ENCODE data around the gene APOL6. TPM values are rescaled to one million over a fixed set of nuclear protein-coding genes. Genes with fewer than 3 reads are reported as not detected.

Gene APOL6, protein sequence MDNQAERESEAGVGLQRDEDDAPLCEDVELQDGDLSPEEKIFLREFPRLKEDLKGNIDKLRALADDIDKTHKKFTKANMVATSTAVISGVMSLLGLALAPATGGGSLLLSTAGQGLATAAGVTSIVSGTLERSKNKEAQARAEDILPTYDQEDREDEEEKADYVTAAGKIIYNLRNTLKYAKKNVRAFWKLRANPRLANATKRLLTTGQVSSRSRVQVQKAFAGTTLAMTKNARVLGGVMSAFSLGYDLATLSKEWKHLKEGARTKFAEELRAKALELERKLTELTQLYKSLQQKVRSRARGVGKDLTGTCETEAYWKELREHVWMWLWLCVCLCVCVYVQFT
- 1 to 10 TPM; 6.0 to 7.9 TPM for total RNA-seq

DNA sequence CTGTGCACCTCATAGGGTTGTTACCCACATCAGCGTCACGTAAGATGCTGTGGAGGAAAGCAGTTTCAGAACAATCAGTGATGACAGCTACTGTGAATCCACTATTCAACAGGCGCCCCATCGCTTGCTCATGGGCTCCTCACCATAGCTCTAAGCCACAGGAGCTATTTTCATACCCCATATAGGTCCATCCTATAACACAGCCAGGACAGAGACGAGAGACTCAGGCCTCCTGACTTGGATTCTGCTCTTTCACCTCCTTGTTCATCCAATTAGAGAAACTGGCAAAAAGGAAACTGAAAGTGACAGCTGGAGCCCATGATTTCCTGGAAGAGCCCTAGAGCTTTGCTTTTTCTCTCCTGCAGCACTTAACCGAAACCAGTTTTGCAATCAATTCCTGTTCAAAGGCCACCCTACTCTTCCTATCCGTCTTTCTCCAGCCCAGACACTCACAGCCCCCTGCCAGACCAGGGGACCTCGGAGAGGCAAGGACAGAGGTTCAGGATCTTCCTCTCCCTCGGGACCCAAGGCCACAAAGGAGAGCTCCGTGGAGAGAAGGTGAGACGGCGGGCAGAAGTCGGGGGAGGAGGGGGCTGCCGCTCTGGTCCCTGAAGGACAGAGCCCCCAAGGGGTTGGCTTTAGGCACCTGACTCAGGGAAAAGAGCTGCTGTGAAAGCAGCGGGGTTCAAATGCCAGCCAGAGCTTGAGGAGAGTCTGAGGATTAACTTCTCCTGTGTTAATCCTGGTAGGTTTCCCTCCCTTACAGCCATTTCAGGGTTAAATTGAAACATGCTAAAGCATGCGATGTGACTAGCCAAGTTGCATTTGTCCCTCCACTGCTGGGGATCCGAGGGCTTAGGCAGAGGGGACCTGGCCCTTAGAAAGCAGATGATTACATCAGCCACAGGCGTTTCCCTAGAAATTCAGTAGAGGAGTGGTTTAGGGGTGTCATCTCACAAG lies at the start of gene APOL6:
Gene APOL6, plus strand, starts transcription at position 381 of the 960 bp plus-strand sequence. CDS start 7,980 bp downstream, outside the sequence.
- Histone ChIP-seq H3K4me1 (peaks cover 13% of the 10 kb centered on the region), H3K4me3 (peak within 1 kb of the TSS; percentile 24 to 36), H3K27ac (peak within 1 kb of the TSS; percentile 55 to 86 (median 82)), H3K36me3 (replicated peaks in 1 of 2; ENCODE audit: insufficient read depth in 1 of 2, low read depth in 2 of 2) (no peaks in the 10 kb centered on the region), H3K27me3 (no peaks in the 10 kb centered on the region), H3K9me3 (no peaks in the 10 kb centered on the region)
- ATAC-seq (peak; percentile 77), DNase-seq (peak in 3 of 4 donors; percentile 26 to 67 (median 39))
- TF ChIP-seq POLR2A (IDR thresholded peaks at IDR 0.05) = peak in 2 of 3 donors; percentile 55 to 57
- TF ChIP-seq, protein P1, sequence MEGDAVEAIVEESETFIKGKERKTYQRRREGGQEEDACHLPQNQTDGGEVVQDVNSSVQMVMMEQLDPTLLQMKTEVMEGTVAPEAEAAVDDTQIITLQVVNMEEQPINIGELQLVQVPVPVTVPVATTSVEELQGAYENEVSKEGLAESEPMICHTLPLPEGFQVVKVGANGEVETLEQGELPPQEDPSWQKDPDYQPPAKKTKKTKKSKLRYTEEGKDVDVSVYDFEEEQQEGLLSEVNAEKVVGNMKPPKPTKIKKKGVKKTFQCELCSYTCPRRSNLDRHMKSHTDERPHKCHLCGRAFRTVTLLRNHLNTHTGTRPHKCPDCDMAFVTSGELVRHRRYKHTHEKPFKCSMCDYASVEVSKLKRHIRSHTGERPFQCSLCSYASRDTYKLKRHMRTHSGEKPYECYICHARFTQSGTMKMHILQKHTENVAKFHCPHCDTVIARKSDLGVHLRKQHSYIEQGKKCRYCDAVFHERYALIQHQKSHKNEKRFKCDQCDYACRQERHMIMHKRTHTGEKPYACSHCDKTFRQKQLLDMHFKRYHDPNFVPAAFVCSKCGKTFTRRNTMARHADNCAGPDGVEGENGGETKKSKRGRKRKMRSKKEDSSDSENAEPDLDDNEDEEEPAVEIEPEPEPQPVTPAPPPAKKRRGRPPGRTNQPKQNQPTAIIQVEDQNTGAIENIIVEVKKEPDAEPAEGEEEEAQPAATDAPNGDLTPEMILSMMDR (IDR thresholded peaks at IDR 0.05) = no peak
- WGBS, 2 donors = 19 to 25% methylated on average over 12 to 18 of the region's 18 CpGs
- intact Hi-C loops (cut with DNase I) = no loop called here

DNA sequence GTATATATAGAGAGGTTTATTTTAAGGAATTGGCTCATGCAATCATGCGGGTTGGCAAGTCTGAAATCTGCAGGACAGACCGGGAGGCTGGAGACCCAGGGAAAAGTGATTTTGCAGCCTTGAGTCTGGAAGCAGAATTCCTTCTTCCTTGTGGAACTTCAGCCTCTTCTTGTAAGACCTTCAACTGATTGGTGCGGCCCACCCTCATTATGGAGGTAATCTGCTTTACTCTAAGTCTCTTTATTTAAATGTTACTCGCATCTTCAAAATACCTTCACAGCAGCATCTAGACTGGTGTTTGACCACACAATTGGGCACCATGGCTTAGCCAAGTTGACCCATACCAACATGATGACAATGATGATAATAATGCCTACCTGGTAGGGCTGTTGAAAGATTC lies 48.9 kb upstream of the APOL6 start:
- H3K27ac ChIP-seq = no peak overlapping the region
- H3K4me1 ChIP-seq = peaks cover 17% of the 10 kb centered on the region
- ATAC-seq = no peak
- WGBS, 2 donors = 90 to 95% methylated on average over 4 of the region's 4 CpGs
- TF ChIP-seq, protein P1 (IDR thresholded peaks at IDR 0.05) = no peak
- TF ChIP-seq POLR2A (IDR thresholded peaks at IDR 0.05) = no peak
- intact Hi-C loops (cut with DNase I) = no loop called here
- no peaks in the 10 kb centered on the region for H3K9me3 ChIP-seq
- H3K4me3 ChIP-seq = no peak overlapping the region
- H3K36me3 ChIP-seq (replicated peaks in 1 of 2; ENCODE audit: insufficient read depth in 1 of 2, low read depth in 2 of 2) = no peaks in the 10 kb centered on the region
- no peaks in the 10 kb centered on the region for H3K27me3 ChIP-seq
- DNase-seq = no peak

DNA sequence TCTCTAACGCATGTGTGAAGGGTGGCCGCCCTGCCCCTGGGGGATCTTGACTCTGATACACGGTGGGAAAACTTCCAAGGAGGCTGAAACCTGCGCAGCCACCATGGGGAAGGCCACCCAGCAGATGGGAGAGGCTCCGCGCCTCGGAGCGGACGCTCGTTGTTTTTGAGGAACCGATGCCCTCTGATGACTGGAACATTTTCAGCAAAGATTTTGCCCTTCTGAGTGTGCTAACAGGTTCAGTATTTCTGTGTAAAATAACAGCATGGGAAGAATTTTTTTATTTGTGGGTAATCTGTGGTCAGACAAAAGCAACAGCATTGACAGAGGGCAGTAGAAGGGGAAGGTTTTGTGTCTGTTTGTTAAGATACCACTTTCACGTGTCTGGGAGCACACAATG lies 47.8 kb upstream of the APOL6 start:
- intact Hi-C loops (cut with DNase I) = no loop called here
- no peak overlapping the region for H3K27ac ChIP-seq
- no peak overlapping the region for H3K4me3 ChIP-seq
- TF ChIP-seq, protein P1 (IDR thresholded peaks at IDR 0.05) = no peak
- no peak for TF ChIP-seq POLR2A (IDR thresholded peaks at IDR 0.05)
- DNase-seq (peak in 1 of 4 donors; percentile 34), ATAC-seq (no peak)
- H3K4me1 ChIP-seq = peaks cover 25% of the 10 kb centered on the region
- no peaks in the 10 kb centered on the region for H3K27me3 ChIP-seq
- no peaks in the 10 kb centered on the region for H3K9me3 ChIP-seq
- H3K36me3 ChIP-seq (replicated peaks in 1 of 2; ENCODE audit: insufficient read depth in 1 of 2, low read depth in 2 of 2) = no peaks in the 10 kb centered on the region
- WGBS, 2 donors = 67 to 86% methylated on average over 11 to 12 of the region's 12 CpGs

DNA sequence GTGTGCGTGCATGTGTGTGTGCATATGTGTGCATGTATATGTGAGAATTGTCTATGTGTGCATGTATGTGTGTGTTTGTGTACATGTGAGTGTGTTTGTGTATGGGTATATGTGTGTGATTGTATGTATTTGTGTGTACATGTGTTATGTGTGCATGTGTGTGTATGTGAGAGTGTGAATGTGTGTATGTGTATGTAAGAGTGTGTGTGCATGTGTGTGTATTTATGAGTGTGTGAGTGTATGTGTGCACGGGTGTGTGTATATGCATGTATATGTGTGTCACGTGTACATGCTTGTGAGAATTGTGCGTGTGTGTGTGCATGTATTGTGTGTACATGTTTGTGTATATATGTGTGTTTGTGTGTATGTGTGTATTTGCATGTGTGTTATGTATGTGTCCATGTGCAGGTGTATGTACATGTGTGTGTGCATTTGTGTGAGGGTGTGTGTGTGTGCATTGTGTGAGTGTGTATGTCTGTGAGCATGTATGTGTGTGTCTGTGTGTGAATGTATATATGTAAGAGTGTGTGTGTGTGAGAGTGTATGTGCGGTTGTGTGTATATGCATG lies 47.1 kb upstream of the APOL6 start:
- 81 to 94% methylated on average over 5 of the region's 5 CpGs for WGBS, 2 donors
- H3K27ac ChIP-seq = no peak overlapping the region
- ATAC-seq = no peak
- peaks cover 31% of the 10 kb centered on the region for H3K4me1 ChIP-seq
- H3K9me3 ChIP-seq = no peaks in the 10 kb centered on the region
- H3K36me3 ChIP-seq (replicated peaks in 1 of 2; ENCODE audit: insufficient read depth in 1 of 2, low read depth in 2 of 2) = no peaks in the 10 kb centered on the region
- intact Hi-C loops (cut with DNase I) = no loop called here
- H3K27me3 ChIP-seq = no peaks in the 10 kb centered on the region
- no peak for TF ChIP-seq POLR2A (IDR thresholded peaks at IDR 0.05)
- TF ChIP-seq, protein P1 (IDR thresholded peaks at IDR 0.05) = no peak
- DNase-seq = no peak
- no peak overlapping the region for H3K4me3 ChIP-seq

All from body of pancreas (tissue), 4 donors.